HG03025 (cell line): ENCODE results near the gene TNFRSF18.

Experiments
- ATAC-seq: cut with Tn5 transposase; IDR thresholded peaks from one replicate; pipeline ENCODE4 v1.9.1; 2021; ENCODE audit warnings: mild to moderate bottlenecking, moderate library complexity; ENCODE audit not compliant: unreplicated experiment, low FRiP score

Gene TNFRSF18

GRCh38 chr1:1213345-1214265 lies 7.2 kb upstream of the TNFRSF18 start, which contains the start of gene TNFRSF4:
TSS of gene TNFRSF4 (minus strand) at chr1:1214153. CDS start at chr1:1214127, 26 bp downstream.
- ATAC-seq = no peak

GRCh38 chr1:1212780-1213344 lies 6.5 kb upstream of the TNFRSF18 start:
- no peak for ATAC-seq

GRCh38 chr1:1211541-1212441 lies 5.4 kb upstream of the TNFRSF18 start:
- no peak for ATAC-seq

- ATAC-seq = no peak
These were observed 4.5 kb upstream of the TNFRSF18 start for GRCh38 chr1:1210726-1211540.

- no peak for ATAC-seq
These were observed 2.5 kb upstream of the TNFRSF18 start for GRCh38 chr1:1208713-1209433.

- ATAC-seq = no peak
These were observed 1.1 kb upstream of the TNFRSF18 start for GRCh38 chr1:1207571-1207892.

GRCh38 chr1:1206966-1207531 lies 657 bp upstream of the TNFRSF18 start:
- no peak for ATAC-seq

GRCh38 chr1:1205769-1206375 lies 520 bp downstream of the TNFRSF18 start:
- no peak for ATAC-seq

- ATAC-seq = no peak
These were observed 1.2 kb downstream of the TNFRSF18 start for GRCh38 chr1:1204998-1205768.

GRCh38 chr1:1204425-1204920 lies 1.9 kb downstream of the TNFRSF18 start:
- ATAC-seq = no peak

GRCh38 chr1:1203561-1204424 lies 2.6 kb downstream of the TNFRSF18 start:
- no peak for ATAC-seq

GRCh38 chr1:1202831-1203560 lies 3.4 kb downstream of the TNFRSF18 start:
- ATAC-seq = no peak

GRCh38 chr1:1200876-1201810 lies 5.2 kb downstream of the TNFRSF18 start:
- ATAC-seq = no peak

GRCh38 chr1:1199961-1200875 lies 6.2 kb downstream of the TNFRSF18 start:
- ATAC-seq = no peak
